Retina (tissue), 1 donor: ENCODE data around the gene MGMT.

ENCODE experiments used
- DNase-seq: peaks from one replicate; pipeline ENCODE4 v3.0.0-alpha.2; 2016

Gene MGMT

DNA sequence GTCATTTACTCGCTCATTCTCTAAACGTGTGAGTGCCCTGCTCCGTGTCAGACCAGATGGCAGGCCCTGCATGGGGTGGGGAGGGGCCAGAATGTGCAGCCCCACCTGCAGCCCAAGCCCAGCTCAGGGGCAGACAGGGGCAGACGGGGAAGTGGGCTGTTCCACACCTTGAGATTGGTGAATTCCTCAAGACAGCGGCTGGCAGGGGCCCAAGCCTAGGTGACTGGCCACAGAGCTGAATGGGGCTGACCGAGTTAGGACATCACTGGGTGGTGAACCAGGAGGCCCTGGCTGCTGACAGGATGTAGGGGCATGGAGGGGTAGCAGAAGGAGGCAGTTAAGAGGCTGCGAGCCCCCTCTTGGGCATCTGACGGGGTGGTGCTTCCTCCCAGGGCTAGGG is 79.1 kb downstream of the MGMT start:
- no peak for DNase-seq

DNA sequence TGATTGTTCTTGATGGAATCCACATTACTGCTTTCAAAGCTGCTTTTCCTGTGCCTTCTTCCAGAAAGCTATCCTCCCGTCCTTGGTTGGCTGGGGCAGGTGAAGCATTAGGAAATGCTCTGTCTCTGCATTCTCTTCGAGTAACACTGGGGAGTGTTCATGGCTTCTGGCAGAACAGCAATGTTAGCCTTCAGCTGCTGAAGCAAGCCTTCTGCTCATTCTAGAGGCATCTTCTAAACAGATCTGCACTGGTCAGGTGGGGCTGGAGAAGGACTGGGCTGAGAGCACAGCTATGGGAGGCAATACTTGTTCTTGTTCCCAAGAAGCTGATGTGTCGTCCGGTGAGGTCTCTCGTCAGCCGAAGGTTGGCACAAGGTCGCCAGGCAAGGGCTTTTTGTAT is 80.6 kb downstream of the MGMT start:
- no peak for DNase-seq

GRCh38 chr10:129548600-129548999 is 81.6 kb downstream of the MGMT start:
- DNase-seq: no peak

GRCh38 chr10:129550076-129550475 is 83.0 kb downstream of the MGMT start:
- DNase-seq: no peak

DNA sequence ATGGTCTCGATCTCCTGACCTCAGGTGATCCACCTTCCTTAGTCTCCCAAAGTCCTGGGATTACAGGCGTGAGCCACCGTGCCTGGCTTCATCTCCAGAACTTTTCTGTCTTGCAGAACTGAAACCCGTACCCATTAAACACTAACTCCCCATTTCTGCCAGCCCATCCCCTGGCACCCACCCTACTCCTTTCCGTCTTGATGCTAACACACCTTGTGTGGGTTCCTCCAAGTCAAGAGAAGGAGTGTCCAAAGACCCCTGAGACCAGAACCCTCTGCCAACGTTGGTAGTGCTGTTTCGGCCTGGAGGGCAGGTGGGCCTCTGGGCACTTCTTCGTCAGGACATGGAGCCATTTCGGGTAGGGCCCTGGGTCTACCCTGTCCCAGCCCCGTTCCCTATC is 83.6 kb downstream of the MGMT start:
- no peak for DNase-seq

DNA sequence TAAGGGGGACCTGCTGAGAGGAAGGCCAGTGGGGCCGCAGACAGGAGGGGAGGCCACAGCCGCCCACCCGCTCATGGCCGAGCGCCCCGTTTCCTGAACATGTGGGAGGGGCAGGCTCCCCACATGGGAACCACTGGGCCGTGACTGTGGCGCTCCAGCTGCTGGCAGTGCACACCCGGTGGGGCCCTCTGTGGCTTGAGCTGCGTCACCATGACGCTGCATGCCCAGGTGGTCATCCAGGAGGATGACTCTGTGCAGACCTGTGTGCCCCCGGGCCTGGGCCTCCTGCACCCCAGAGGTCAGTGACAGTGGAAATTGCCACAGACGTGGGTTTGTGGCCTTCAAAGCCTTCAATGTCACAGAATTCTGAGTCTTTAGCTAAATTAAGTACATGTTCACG is 85.1 kb downstream of the MGMT start:
- DNase-seq: no peak

DNA sequence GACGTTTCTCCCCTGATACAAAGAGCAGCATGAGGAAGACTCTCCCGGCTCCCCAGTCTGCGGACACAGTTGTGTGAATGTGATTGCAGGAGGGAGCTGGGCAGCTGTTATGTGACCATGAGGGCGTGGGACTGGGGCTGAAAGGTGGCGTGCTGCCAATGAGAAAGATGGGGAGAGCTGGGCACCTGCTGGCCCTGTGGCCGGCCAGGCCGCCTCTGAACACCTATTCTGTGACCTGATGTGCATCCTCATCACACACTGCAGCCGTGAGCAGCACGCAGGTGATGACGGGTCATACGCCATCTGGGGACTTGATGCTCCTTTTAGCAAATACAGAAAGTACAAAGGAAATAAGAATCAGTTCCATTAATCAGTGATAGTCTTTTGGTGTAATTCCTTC is 86.9 kb downstream of the MGMT start:
- DNase-seq: no peak

- no peak for DNase-seq
Observed at GRCh38 chr10:129556316-129556715, 89.3 kb downstream of the MGMT start.

DNA sequence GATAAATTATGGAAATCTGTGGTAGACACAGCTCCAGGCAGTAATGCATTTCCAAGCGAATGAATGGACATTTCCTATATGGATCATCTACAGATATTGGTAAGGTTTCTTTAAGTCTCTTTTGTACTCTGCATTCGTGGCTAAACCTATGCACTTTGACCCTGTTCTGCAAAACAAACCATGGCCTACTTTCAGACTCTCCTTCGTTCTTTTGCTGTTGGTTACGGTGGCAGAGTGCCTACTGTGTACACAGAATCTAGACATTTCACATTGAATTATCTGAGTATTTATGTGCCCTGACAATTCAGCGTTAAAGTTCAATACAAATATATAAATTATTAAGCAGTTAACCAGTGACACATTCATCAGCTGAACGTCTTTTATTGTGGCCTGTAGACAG is 93.3 kb downstream of the MGMT start:
- DNase-seq: no peak

GRCh38 chr10:129562487-129562886 is 95.4 kb downstream of the MGMT start:
- DNase-seq: no peak

- no peak for DNase-seq
Observed at GRCh38 chr10:129564923-129565322, 97.9 kb downstream of the MGMT start.

DNA sequence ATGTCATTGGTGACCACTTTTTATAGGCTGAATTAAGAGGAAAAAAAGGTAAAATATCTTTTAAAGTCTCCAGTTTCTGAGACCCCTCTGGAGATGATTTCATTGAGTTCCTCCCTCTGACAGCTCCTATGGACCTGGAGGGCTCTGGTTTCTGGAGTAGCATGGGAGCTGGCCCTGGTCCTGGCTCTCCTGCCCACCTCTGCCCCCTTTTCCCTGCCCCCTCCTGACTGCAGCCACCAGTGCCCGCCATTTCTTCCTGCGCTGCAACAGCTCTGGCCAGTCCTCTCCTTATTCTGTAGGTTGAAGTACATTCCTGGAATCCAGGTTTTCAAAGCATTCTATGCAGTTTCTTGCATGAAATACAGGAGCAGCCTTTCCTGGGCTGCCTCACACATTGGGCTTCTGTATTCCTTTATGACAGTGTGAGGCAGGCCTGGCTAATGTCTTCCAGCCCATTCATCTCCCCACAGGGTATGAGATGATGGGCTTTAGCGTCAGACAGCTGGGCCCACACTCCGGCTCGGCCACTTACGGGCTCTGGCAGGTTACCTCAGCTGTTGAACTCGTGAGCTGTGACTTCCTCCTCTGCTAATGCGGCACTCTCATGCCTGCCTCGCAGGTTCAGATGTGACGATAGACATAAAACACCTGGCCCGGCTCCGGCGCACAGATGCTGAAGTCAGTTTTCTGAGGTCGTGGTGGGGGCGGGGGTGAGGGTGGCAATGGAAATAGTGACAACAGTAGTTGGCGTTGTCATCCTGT is 101.7 kb downstream of the MGMT start:
- peak; percentile 55 for DNase-seq

DNA sequence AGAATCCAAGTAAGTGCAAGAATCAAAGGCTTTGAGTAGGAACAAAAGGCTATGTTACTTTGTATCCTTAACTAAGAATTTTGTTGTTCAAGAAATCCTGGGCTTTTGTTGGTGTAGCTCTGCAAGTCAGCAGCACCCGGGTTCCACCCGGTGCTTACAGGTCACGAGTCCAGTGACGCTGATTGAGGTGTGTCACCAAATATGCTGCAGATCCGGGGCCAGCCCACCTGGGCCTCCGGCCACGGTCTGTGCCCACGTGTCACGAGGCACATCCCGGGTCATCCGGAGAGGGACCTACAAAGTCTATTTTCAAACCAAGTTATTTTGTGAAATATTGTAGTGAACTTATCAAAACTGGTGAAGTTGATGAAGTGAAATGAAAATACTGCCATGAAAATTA is 103.1 kb downstream of the MGMT start:
- no peak for DNase-seq

DNA sequence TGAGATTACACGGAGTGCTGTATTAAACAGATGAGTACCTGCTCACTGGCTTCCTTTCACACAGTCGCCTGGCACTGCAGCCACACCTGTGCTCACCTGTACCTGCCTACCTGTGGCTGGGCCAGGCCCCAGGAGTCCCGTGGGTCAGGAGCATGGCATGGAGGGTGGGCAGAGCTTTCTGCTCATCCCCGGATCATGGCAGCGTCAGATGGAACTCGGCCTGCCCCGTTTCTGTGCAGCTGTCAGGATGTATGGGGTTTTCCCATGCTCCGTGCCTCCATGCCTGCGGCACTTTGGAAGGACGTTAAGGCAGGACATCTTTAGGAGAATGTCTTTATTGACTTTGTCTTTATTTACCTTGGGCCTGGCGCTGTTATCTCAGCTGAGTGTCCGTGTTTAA is 112.2 kb downstream of the MGMT start:
- DNase-seq: no peak

GRCh38 chr10:129580010-129580409 is 113.0 kb downstream of the MGMT start:
- no peak for DNase-seq

GRCh38 chr10:129580901-129581300 is 113.9 kb downstream of the MGMT start:
- no peak for DNase-seq

GRCh38 chr10:129581827-129582411 is 114.9 kb downstream of the MGMT start:
- DNase-seq: no peak

GRCh38 chr10:129583831-129584230 is 116.8 kb downstream of the MGMT start:
- no peak for DNase-seq

DNA sequence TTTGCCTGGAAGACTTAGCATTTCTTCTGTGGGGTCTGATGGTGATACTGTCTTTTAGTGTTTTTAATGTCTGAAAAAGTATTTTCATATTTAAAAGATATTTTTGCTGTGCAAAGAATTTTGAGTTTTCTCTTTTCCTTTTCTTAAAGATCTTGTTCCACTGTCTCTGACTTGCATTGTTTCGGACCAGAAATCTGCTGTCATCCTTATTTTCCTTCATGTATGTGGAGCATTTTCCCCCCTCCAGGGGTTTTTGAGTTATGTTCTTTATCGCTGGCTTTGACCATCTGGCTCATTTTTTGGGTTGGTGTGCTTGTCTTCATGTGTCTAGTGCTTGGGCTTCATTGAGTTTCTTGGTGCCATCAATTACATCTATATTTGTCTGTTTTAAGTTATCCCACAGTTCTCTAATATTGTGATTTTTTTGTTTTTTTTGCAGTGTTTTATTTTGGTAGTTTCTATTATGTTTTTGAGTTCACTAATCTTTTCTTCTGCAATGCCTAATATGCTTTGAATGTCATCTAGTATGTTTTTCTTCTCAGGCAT is 119.9 kb downstream of the MGMT start:
- no peak for DNase-seq

DNA sequence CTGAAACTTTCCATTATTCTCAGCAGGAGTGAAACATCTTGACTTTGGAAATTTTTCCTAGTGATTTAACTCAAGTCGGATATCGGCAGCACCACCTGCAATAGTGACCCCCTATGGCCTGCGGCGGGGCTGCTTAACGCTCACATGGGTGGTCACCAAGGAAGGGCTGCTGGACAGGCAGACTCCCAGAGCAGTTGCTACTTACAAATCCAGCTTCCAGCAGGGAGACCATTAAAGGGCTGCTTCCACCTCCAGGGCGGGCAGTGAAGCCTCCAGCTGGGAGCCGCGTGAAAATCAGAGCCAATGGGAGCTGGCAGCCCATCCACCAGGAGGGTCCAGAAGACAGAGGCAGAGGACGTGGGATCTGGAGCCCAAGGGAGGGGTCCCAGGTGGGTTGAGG is 122.5 kb downstream of the MGMT start:
- DNase-seq: no peak

GRCh38 chr10:129593953-129594352 is 126.9 kb downstream of the MGMT start:
- no peak for DNase-seq

GRCh38 chr10:129594811-129595210 is 127.8 kb downstream of the MGMT start:
- no peak for DNase-seq

DNA sequence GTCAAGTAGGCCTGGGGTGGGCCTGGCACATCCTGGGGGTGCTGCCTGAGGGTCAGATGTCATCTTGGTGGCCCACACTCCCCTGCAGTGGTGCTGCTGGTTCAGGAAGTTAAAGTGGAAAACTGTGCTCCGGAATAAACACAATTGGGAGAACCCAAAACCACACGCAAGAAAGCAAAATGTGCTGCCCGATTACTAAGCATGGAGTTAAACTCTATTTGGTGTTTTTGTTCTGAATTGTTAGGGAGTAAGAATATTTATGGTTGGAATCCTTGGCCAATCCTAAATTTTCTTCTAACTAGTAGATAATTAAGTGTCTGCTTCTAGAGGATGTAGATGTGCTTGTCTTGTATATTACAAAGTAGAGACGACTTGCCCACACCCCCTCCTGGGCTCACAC is 131.4 kb downstream of the MGMT start:
- DNase-seq: no peak

DNA sequence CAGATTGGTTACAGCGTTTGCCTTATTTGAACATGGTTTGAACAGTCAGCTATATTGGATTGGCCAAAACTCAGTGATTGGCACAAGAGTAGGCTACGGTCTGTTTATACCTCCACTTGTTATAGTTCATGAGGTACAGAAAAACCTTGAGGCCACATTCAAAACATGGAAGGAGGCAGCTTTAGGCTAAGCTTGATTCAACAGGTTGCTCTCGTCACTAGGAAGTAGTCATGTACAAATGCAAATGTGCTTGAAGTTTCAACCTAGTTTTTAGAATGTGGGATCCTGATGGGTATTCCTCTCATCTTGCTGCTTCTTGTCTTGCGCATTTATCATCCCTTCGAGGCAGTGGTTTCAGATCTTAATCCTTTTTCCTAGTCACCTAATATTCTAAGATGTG is 132.1 kb downstream of the MGMT start:
- DNase-seq: no peak

- DNase-seq: peak; percentile 51
Observed at GRCh38 chr10:129601737-129602136, 134.7 kb downstream of the MGMT start.
